ENCODE measurements around the gene NPAS3. TPM values are rescaled to one million over a fixed set of nuclear protein-coding genes. Genes with fewer than 3 reads are reported as not detected.

Gene NPAS3
- total and polyA plus RNA-seq, 2 donors (not counting 3 experiments of a cell fraction or from before 2014, with no cell fraction given): 0.10 to 0.13 TPM

- no peaks in the 10 kb centered on the region for H3K27me3 ChIP-seq (ENCODE audit: control insufficient read depth in 2 of 2, insufficient read depth in 2 of 2, low read length in 2 of 2)
- no TSS peak for BruUV-seq (replicated peaks)
- H3K79me2 ChIP-seq (ENCODE audit: control insufficient read depth, insufficient read depth, low read length): no peaks in the 10 kb centered on the region
- TF ChIP-seq EZH2 (IDR thresholded peaks at IDR 0.05; ENCODE audit: borderline replicate concordance, low read depth, low read length, severe bottlenecking) (no peak), POLR2A (IDR thresholded peaks at IDR 0.05; ENCODE audit: low read depth, low read length) (no peak)
- H3K4me3 ChIP-seq (replicated peaks in 1 of 3; ENCODE audit: insufficient read depth in 1 of 3, low read depth in 1 of 3, low read length in 3 of 3): no peak overlapping the region
- intact Hi-C loops (cut with micrococcal nuclease): no loop called here
- H3K4me1 ChIP-seq (ENCODE audit: control insufficient read depth, extremely low read depth, insufficient read depth, low read length): peaks cover 20% of the 10 kb centered on the region
- dilution Hi-C loops (cut with MboI; ENCODE audit: extremely low pct_ligation_motif_present, low sequenced_read_pairs): no loop called here
- no peak overlapping the region for H3K9ac ChIP-seq (replicated peaks; ENCODE audit: extremely low read depth, insufficient read depth, low read length)
- FAIRE-seq (no peak), DNase-seq (ENCODE audit: low read depth, low spot score) (no peak)
- H3K4me2 ChIP-seq (ENCODE audit: insufficient read depth, low read length): no peak overlapping the region
- H3K27ac ChIP-seq (ENCODE audit: insufficient read depth, low read depth, low read length): no peak overlapping the region
- CTCF ChIA-PET: interaction anchor here (0.8 to 1.3 kb wide), 2 partner anchors 12 to 379 kb away, joined by 3 to 7 read pairs; no protein-coding TSS in a partner anchor
- H3K36me3 ChIP-seq (ENCODE audit: control insufficient read depth in 2 of 2, extremely low read depth in 1 of 2, insufficient read depth in 2 of 2, low read length in 2 of 2): no peaks in the 10 kb centered on the region
- no peak overlapping the region for H2AFZ ChIP-seq (ENCODE audit: low read depth, low read length)
- H4K20me1 ChIP-seq (replicated peaks; ENCODE audit: control insufficient read depth, extremely low read depth, insufficient read depth, low read length): no peaks in the 10 kb centered on the region
- POLR2A ChIA-PET: no interaction called here
- no peaks in the 10 kb centered on the region for H3K9me3 ChIP-seq (replicated peaks; ENCODE audit: control insufficient read depth, insufficient read depth, low read length)
- H3K9me1 ChIP-seq (replicated peaks; ENCODE audit: control insufficient read depth, extremely low read depth, insufficient read depth, low read length): no peaks in the 10 kb centered on the region
These were observed 475.4 kb downstream of the NPAS3 start for GRCh38 chr14:33414041-33414440.

GRCh38 chr14:33420051-33420627 lies 481.5 kb downstream of the NPAS3 start:
- no peaks in the 10 kb centered on the region for H3K27me3 ChIP-seq (ENCODE audit: control insufficient read depth in 2 of 2, insufficient read depth in 2 of 2, low read length in 2 of 2)
- no peak overlapping the region for H3K9ac ChIP-seq (replicated peaks; ENCODE audit: extremely low read depth, insufficient read depth, low read length)
- H3K4me1 ChIP-seq (ENCODE audit: control insufficient read depth, extremely low read depth, insufficient read depth, low read length): no peaks in the 10 kb centered on the region
- DNase-seq (ENCODE audit: low read depth, low spot score): no peak
- TF ChIP-seq EZH2 (IDR thresholded peaks at IDR 0.05; ENCODE audit: borderline replicate concordance, low read depth, low read length, severe bottlenecking) (no peak), MAX (IDR thresholded peaks at IDR 0.05; ENCODE audit: insufficient read depth, insufficient read length) (no peak), GATA2 (IDR thresholded peaks at IDR 0.05; ENCODE audit: insufficient read depth, insufficient read length, low read depth, low read length) (no peak), JUN (IDR thresholded peaks at IDR 0.05; ENCODE audit: borderline replicate concordance, insufficient read depth, insufficient read length, low read depth) (no peak), POLR2AphosphoS5 (IDR thresholded peaks at IDR 0.05; ENCODE audit: insufficient read depth, low read depth, low read length) (no peak), CTCF (IDR thresholded peaks at IDR 0.05; ENCODE audit: extremely low read depth in 1 of 2, insufficient read depth in 1 of 2, low read depth in 1 of 2, low read length in 2 of 2) (no peak)
- H3K9me1 ChIP-seq (replicated peaks; ENCODE audit: control insufficient read depth, extremely low read depth, insufficient read depth, low read length): no peaks in the 10 kb centered on the region
- FAIRE-seq: no peak
- no peaks in the 10 kb centered on the region for H4K20me1 ChIP-seq (replicated peaks; ENCODE audit: control insufficient read depth, extremely low read depth, insufficient read depth, low read length)
- no peaks in the 10 kb centered on the region for H3K36me3 ChIP-seq (ENCODE audit: control insufficient read depth in 2 of 2, extremely low read depth in 1 of 2, insufficient read depth in 2 of 2, low read length in 2 of 2)
- no peak overlapping the region for H3K4me2 ChIP-seq (ENCODE audit: insufficient read depth, low read length)
- intact Hi-C loops (cut with micrococcal nuclease): no loop called here
- H3K79me2 ChIP-seq (ENCODE audit: control insufficient read depth, insufficient read depth, low read length): no peaks in the 10 kb centered on the region
- no peak overlapping the region for H2AFZ ChIP-seq (ENCODE audit: low read depth, low read length)
- no peak overlapping the region for H3K4me3 ChIP-seq (replicated peaks in 1 of 3; ENCODE audit: insufficient read depth in 1 of 3, low read depth in 1 of 3, low read length in 3 of 3)
- no peak overlapping the region for H3K27ac ChIP-seq (ENCODE audit: insufficient read depth, low read depth, low read length)
- dilution Hi-C loops (cut with MboI; ENCODE audit: extremely low pct_ligation_motif_present, low sequenced_read_pairs): no loop called here
- POLR2A ChIA-PET: no interaction called here
- CTCF ChIA-PET: interaction anchor here (1.2 to 2.2 kb wide), 2 partner anchors 12 to 43 kb away, joined by 3 to 6 read pairs; no protein-coding TSS in a partner anchor
- H3K9me3 ChIP-seq (replicated peaks; ENCODE audit: control insufficient read depth, insufficient read depth, low read length): no peaks in the 10 kb centered on the region
- no TSS peak for BruUV-seq (replicated peaks)

All from endothelial cell of umbilical vein (primary cell).